OCI-M2 (cell line): ENCODE measurements around the gene TRAP1.

Source experiments
- DNase-seq: peaks from one replicate; lab custom pipeline; 2025; ENCODE audit not compliant: unreplicated experiment; lab: John Stamatoyannopoulos, UW

TRAP1 gene

DNA sequence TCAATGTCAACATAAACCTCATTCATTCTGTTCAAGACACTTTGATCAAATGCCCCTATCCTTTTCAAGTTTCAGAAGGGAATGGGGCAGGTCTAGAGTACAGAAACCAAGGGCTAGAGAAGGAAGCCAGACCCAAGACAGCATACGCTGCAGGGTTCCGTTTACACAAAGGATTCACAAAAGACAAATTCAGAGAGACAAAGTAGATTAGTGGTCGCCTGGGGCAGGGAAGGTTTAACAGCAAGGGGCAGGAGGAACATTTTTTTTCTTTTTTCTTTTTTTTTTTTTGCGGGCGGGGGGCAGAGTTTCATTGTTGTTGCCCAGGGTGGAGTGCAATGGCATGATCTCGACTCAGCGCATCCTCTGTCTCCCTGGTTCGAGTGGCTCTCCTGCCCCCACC, 19.9 kb upstream of the TRAP1 start:
- no peak for DNase-seq

DNA sequence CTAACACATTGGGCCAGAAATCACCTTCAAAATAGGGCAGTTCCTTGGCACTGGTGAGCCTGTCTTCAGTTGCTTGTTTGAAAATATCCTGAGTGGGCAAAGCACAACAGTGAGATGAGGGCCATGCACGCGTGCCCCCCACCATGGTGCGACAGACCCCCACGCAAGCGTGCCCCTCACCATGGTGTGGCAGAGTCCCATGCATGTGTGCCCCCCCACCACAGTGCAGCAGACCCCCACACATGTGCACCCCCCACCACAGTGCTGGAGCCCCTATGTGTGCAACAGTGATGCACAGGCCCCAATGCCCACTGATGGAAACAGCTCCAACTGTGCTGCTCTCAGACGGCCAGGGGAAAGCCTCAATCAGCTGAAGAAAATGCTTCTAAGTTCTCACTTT, 18.8 kb upstream of the TRAP1 start:
- DNase-seq = no peak

DNA sequence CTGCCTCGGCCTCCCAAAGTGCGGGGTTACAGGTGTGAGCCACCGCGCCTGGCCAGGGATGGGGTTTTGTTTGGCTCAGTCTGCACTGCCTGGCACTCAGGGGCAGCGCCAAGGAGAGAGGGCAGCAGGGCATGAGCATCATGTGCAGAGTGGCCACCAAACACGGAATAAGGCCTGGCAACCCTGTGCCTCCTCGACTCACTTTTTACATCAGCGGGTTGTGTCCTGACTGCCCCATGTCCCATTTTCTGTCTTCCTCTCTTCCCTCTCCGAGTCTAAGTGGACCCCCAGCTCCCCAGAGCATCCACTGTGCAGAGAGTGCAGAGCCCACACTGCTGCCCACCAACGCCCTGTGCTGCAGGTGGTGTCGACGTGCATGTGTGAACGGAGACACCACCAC, 18.2 kb upstream of the TRAP1 start:
- no peak for DNase-seq

GRCh38 chr16:3734758-3735221, 17.5 kb upstream of the TRAP1 start:
- DNase-seq = no peak

DNA sequence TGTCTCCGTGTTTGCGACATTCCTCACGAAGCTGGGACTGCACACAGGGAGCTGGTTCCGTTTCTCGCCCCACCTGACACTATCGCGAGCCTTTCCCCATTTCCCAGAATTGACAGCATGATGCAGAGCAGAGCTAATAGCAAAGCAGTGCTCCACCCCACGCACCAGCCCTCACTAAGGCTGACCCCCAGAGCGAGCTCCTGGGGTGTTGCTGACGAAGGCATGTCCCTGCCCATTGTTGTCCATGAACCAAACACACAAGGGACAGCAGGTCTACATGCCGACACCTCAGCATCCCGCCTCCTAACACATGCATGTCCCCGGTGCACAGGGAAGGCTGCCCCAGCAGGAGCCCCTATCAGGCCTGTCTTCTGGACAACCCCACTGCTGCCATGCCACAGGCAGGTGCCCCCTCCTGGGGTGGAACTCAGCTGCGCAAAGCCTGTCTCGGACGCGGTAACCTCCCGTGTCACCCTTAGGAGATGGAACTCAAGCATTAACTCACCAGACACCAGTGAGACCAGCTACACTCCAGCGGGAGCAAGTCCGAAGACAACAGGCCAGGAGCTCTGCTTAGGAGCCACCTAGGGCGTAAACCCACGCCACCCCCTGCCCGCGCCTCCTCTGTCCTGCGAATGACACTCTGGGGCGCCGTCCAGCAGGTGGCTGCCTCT, 16.9 kb upstream of the TRAP1 start:
- no peak for DNase-seq

DNA sequence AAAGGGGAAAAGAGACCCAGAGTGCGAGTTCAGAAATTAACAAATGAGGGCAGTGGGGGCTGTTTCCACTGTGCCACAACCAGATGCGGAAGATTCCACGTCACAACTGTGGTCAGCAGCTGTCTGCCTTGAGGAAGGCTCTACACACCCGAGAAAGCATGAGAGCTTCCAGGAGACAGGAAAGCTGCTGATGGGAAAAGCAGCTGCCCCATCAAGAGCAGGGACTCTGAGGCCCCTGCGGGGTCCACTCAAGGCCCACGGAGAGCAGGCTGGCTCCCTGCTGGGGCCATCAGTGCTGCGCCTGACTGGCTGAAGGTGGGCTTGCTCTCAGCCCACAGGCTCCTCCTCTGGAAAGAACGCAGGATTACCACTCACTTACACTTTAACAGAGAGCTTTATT, 14.8 kb upstream of the TRAP1 start:
- no peak for DNase-seq

GRCh38 chr16:3731126-3731935, 14.0 kb upstream of the TRAP1 start:
- no peak for DNase-seq

GRCh38 chr16:3730161-3731125, 13.1 kb upstream of the TRAP1 start:
- no peak for DNase-seq

DNA sequence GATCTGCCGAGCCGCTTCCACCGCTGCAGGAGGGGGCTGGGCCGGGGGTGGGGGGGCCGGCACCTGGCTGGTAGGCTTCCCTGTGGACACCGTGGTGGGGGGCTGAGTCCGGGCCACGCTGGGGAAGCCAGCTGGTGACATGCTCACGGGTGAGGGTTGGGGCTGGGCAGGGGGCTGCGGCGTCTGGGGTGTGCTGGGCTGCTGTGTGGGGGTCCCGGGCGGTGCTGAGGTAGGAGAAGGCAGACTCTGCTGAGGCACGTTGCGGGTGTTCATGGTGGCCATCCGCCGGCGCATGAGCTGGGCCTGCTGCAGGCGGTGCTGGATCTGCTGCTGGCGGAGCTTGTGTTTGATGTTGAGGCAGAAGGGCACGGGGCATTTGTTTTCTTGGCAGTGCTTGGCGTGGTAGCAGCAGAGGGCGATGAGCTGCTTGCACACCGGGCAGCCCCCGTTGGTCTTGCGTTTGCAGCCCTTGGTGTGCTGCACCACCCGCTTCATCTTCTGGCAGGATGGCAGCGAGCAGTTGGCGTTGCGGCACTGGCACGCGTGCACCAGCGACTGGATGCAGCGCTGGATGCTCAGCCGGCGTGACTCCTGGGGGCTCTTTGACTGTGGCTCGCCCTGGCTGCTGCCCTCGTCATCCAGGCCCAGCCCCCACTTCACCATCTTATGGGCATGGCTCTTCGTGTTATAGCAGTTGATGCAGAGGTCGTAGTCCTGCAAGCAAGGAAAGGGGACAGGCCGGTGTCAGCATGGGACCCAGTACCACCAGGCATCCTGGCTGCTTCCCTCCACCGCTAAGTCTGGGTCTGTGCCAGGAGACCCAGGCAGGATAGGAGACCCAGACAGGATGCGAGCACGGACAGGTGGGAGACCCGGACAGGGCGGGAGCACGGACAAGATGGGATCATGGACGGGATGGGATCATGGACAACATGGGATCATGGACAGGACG, 12.1 kb upstream of the TRAP1 start:
- DNase-seq = no peak

- DNase-seq = no peak
Observed at GRCh38 chr16:3728424-3729160, 11.3 kb upstream of the TRAP1 start.

DNA sequence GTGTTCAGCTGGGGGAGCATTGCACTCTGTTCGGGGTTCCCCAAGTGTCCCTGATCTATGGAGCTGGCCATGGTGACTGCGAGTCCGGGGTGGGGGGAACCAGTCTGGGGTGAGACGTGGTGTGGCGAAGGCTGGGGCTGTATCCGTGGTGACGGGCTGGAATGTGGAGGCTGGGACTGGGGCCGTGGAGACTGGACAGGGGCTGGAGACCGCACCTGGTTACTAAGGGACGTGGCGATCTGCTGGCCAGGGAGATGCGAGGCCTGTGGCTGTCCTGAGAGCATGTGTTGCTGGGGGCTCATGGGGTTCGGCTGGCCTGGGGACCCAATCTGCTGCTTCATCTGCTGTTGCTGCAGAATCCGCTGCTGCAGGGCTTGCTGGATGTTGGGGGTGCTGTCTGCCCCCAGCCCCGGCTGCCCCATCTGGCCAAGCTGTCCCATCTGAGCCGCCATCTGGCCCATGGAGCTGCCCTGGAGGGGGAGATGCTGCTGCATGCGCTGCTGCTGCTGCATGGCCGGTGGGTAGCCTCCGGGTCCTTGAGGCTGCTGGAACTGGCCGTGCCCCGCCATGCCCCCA, 10.6 kb upstream of the TRAP1 start:
- no peak for DNase-seq

GRCh38 chr16:3726021-3726687, 8.8 kb upstream of the TRAP1 start:
- DNase-seq = no peak

- DNase-seq = no peak
Observed at GRCh38 chr16:3725276-3725675, 8.0 kb upstream of the TRAP1 start.

DNA sequence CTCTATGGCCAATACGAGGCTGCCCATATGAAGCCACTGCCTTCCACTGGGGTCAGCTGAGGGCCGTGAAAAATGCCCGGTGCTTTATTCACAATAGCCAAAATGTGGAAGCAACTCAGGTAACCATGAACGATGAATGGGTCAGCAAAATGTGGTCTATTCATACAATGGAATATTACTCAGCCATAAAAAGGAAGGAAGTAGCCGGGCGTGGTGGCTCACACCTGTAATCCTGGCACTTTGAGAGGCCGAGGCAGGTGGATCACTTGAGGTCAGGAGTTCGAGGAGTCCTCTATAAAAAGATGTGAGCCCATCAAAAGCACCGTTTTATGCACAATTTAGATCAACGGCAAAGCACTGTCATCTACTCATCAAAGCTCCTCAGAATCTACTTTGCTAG, 5.2 kb upstream of the TRAP1 start:
- no peak for DNase-seq

- no peak for DNase-seq
Observed at GRCh38 chr16:3720418-3720817, 3.1 kb upstream of the TRAP1 start.

DNA sequence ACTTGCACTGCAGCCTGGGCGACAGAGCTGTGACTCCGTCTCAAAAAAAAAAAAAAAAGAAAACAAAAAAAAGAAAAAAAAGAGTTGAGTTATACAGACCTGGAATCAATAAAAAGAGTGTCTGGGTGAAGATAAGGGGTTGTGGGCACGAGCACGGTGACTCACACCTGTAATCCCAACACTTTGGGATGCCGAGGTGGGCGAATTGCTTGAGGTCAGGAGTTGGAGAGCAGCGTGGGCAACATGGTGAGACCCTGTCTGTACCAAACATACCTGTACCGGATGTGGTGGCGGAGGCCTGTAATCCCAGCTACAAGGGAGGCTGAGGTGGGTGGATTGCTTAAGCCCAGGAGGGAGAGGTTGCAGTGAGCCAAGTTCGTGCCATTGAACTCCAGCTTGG, 1.3 kb upstream of the TRAP1 start:
- no peak for DNase-seq

- no peak for DNase-seq
Observed at GRCh38 chr16:3718019-3718391, 681 bp upstream of the TRAP1 start.

DNA sequence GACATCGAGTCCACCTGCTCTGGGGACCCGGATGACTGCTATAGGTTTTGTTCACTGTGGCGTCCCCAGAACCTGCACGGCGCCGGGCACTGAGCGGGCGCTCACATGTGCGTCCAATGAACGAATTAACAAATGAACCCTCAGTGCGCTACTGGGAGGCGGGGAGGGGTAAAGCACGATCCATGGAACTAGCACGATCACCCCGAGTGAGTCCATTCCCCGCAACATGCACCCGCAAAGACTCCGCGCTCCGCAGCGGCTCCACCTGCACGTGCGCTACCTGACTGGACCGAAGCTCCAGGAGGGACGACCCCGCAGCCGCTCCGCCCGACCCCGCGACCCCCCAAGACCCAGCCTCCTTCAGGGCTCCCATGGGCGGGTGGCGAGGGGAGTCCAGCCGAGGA, 491 bp downstream of the TRAP1 start:
- DNase-seq = no peak

DNA sequence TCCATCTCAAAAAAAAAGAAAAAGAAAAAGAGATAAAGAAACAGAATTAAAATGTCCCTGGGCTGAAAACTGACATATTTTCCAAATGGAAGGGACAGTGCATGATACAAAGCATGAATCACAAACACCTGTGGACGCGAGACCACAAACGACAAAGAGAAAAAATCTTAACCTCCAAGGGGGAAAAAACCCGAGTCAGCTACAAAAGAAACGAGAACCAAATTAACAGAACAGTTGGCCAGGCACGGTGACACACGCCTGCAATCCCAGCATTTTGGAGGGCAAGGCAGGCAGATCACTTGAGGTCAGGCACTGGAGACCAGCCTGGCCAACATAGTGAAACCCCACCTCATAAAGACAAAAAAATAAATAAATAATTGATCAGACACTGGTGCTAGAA, 1.9 kb downstream of the TRAP1 start:
- no peak for DNase-seq
